Liver (tissue), 9 donors: ENCODE results near the gene TRIM25. TPM values are rescaled to one million over a fixed set of nuclear protein-coding genes. Genes with fewer than 3 reads are reported as not detected.

Experiments used
- DNase-seq: peaks from one replicate; pipeline ENCODE4 v3.0.0-alpha.2; 2017; ENCODE audit warnings: low spot score
- H3K27ac ChIP-seq, 2 donors: one replicate each; pipeline ENCODE4 v1.7.0; 2013; ENCODE audit warnings: inconsistent platforms in 2 of 2, low read length in 2 of 2, control low read depth in 1 of 2, low read depth in 1 of 2, mild to moderate bottlenecking in 1 of 2
- H3K27me3 ChIP-seq, 4 donors: one replicate each; pipeline versions ENCODE4 v1.6.1 to v1.7.0; 2013; ENCODE audit warnings: low read length in 3 of 4, inconsistent platforms in 1 of 4, mild to moderate bottlenecking in 1 of 4, moderate library complexity in 1 of 4; ENCODE audit not compliant: control insufficient read depth in 4 of 4, insufficient read depth in 4 of 4
- H3K36me3 ChIP-seq, 4 donors: one replicate each; pipeline versions ENCODE4 v1.6.1 to v1.7.0; 2013; ENCODE audit warnings: low read length in 3 of 4, mild to moderate bottlenecking in 3 of 4, low read depth in 1 of 4, moderate library complexity in 1 of 4; ENCODE audit not compliant: control insufficient read depth in 4 of 4, insufficient read depth in 3 of 4
- H3K4me1 ChIP-seq, 4 donors: one replicate each; pipeline versions ENCODE4 v1.6.1 to v1.7.0; 2013; ENCODE audit warnings: low read length in 3 of 4, mild to moderate bottlenecking in 3 of 4, moderate library complexity in 1 of 4; ENCODE audit not compliant: control insufficient read depth in 4 of 4, insufficient read depth in 4 of 4
- H3K4me3 ChIP-seq, 3 donors: one replicate each; pipeline versions ENCODE4 v1.6.1 to v1.7.0; 2013; ENCODE audit warnings: low read length in 3 of 3, control low read depth in 1 of 3, low read depth in 1 of 3, mild to moderate bottlenecking in 1 of 3
- H3K9ac ChIP-seq, 2 donors: one replicate each; pipeline ENCODE4 v1.7.0; 2013; ENCODE audit warnings: low read length in 2 of 2, mild to moderate bottlenecking in 2 of 2, moderate library complexity in 2 of 2, control low read depth in 1 of 2, low read depth in 1 of 2
- H3K9me3 ChIP-seq, 4 donors: one replicate each; pipeline versions ENCODE4 v1.6.1 to v1.7.0; 2013; ENCODE audit warnings: low read length in 3 of 4; ENCODE audit not compliant: control insufficient read depth in 4 of 4
- ATF3 ChIP-seq: IDR thresholded peaks from 2 replicates; pipeline ENCODE4 v1.6.1; 2016; ENCODE audit warnings: antibody characterized with exemption
- CTCF ChIP-seq: fragments of 150-350 bp; IDR thresholded peaks from 2 replicates; pipeline ENCODE4 v1.5.1; 2017; ENCODE audit warnings: improper control_type of control experiment, low read depth, low read length; ENCODE audit not compliant: missing input control
- EGR1 ChIP-seq, 2 donors: IDR thresholded peaks; 2 replicates each; pipeline ENCODE4 v1.6.1; 2016 to 2018; ENCODE audit warnings: antibody characterized with exemption in 2 of 2, low read depth in 2 of 2
- FOXA1 ChIP-seq: IDR thresholded peaks from 2 replicates; pipeline ENCODE4 v1.6.1; 2016; ENCODE audit warnings: antibody characterized with exemption
- FOXA2 ChIP-seq: IDR thresholded peaks from 2 replicates; pipeline ENCODE4 v1.6.1; 2016; ENCODE audit warnings: antibody characterized with exemption
- GABPA ChIP-seq, 2 donors: IDR thresholded peaks in 1 of 2; conservative IDR thresholded peaks in 1 of 2; 2 replicates each; pipeline ENCODE4 v1.6.1; 2016; ENCODE audit warnings: antibody characterized with exemption in 2 of 2, mild to moderate bottlenecking in 1 of 2, moderate library complexity in 1 of 2
- HNF4A ChIP-seq, 2 donors: conservative IDR thresholded peaks; 2 replicates each; pipeline ENCODE4 v1.6.1; 2016; ENCODE audit warnings: antibody characterized with exemption in 2 of 2, mild to moderate bottlenecking in 2 of 2
- HNF4G ChIP-seq: IDR thresholded peaks from 2 replicates; pipeline ENCODE4 v1.6.1; 2016; ENCODE audit warnings: antibody characterized with exemption
- JUND ChIP-seq, 2 donors: IDR thresholded peaks; 2 replicates each; pipeline ENCODE4 v1.6.1; 2016; ENCODE audit warnings: antibody characterized with exemption in 2 of 2
- NR2F2 ChIP-seq: IDR thresholded peaks from 2 replicates; pipeline ENCODE4 v1.6.1; 2016; ENCODE audit warnings: antibody characterized with exemption
- RAD21 ChIP-seq, 2 donors: IDR thresholded peaks; 2 replicates each; pipeline ENCODE4 v1.6.1; 2016; ENCODE audit warnings: antibody characterized with exemption in 2 of 2, mild to moderate bottlenecking in 2 of 2
- RXRA ChIP-seq, 2 donors: IDR thresholded peaks; 2 replicates each; pipeline ENCODE4 v1.6.1; 2017 to 2018; ENCODE audit warnings: antibody characterized with exemption in 2 of 2, mild to moderate bottlenecking in 1 of 2
- SP1 ChIP-seq: IDR thresholded peaks from 2 replicates; pipeline ENCODE4 v1.6.1; 2018; ENCODE audit warnings: antibody characterized with exemption, mild to moderate bottlenecking
- TAF1 ChIP-seq: conservative IDR thresholded peaks from 2 replicates; pipeline ENCODE4 v1.6.1; 2016; ENCODE audit warnings: antibody characterized with exemption, mild to moderate bottlenecking
- YY1 ChIP-seq: IDR thresholded peaks from 2 replicates; pipeline ENCODE4 v1.6.1; 2016; ENCODE audit warnings: antibody characterized with exemption, mild to moderate bottlenecking
- ZBTB33 ChIP-seq: IDR thresholded peaks from 2 replicates; pipeline ENCODE4 v1.6.1; 2016; ENCODE audit warnings: antibody characterized with exemption
- WGBS: extraction: QIAGEN DNeasy Blood & Tissue Kit; methylation state at CpG from one replicate; pipeline ENCODE4 v1.1.7; 2013; 5-methylcytosine and 5-hydroxymethylcytosine counted together
- polyA plus RNA-seq, 2 donors: library from polyadenylated mRNA; stranded (reverse) in 1 of 2; unstranded in 1 of 2; fragments of 200-250 nt in 1 of 2; fragments of >200 nt in 1 of 2; fragmentation: Nextera tagmentation in 1 of 2; extraction: Ambion mirVana in 1 of 2; gene quantifications; one replicate each; pipeline versions ENCODE4 v1.2.1 to v1.2.3, GENCODE V29; 2013 to 2015
- total RNA-seq, 2 donors: library from RNA; depleted of rRNA; stranded (reverse); fragments of >200 nt; gene quantifications; one replicate each; pipeline ENCODE4 v1.2.3, GENCODE V29; 2014
- TF ChIP-seq, protein P1 (sequence below): IDR thresholded peaks from 2 replicates; pipeline ENCODE4 v1.6.1; 2016; ENCODE audit warnings: antibody characterized with exemption, mild to moderate bottlenecking
- TF ChIP-seq, protein P2 (sequence below): IDR thresholded peaks from 2 replicates; pipeline ENCODE4 v1.6.1; 2016; ENCODE audit warnings: antibody characterized with exemption
- donor health status: healthy.
- donor health status: healthy.
- donor health status: healthy.
- donor health status: healthy.
- donor health status: healthy.

Gene TRIM25
- total and polyA plus RNA-seq, 4 donors, result 10.8 to 64.5 (median 15.6) TPM

DNA sequence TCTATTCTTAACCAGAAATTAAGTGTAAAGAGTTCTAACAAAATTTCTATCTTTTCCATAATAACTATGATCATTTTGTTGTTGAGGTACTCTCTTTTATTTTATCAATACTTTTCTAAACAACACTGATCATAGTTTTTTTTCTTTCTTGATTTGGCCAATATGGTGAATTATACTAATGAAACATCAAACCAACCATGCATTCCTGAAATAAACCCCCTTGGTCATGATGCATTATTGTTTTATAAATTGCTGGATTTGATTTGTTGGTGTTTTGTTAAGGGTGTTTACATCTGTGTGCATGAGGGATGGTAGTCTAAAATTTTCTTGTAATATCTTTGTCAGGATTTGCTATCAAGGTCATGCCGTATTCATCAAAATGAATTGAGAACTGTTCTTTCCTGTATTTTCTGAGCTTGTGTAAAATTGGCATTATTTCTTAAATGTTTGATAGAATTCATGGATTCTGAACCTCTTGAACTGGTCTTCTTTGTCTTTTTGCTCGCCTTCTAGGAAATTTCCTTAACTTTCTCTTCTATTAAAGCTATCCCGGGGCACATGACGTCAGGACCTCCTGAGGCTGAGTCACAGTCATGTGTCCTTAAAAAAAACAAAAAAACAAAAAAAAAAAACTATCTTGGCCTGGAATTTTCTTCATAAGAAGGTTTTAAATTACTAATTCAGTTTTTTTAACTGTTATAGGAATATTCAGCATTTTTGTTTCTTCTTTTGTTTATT lies 3.9 kb upstream of the TRIM25 start (continued):
- TF ChIP-seq ZBTB33 (no peak), FOXA1 (no peak), RXRA (IDR thresholded peaks at IDR 0.05) (no peak)
- TF ChIP-seq, protein P1, sequence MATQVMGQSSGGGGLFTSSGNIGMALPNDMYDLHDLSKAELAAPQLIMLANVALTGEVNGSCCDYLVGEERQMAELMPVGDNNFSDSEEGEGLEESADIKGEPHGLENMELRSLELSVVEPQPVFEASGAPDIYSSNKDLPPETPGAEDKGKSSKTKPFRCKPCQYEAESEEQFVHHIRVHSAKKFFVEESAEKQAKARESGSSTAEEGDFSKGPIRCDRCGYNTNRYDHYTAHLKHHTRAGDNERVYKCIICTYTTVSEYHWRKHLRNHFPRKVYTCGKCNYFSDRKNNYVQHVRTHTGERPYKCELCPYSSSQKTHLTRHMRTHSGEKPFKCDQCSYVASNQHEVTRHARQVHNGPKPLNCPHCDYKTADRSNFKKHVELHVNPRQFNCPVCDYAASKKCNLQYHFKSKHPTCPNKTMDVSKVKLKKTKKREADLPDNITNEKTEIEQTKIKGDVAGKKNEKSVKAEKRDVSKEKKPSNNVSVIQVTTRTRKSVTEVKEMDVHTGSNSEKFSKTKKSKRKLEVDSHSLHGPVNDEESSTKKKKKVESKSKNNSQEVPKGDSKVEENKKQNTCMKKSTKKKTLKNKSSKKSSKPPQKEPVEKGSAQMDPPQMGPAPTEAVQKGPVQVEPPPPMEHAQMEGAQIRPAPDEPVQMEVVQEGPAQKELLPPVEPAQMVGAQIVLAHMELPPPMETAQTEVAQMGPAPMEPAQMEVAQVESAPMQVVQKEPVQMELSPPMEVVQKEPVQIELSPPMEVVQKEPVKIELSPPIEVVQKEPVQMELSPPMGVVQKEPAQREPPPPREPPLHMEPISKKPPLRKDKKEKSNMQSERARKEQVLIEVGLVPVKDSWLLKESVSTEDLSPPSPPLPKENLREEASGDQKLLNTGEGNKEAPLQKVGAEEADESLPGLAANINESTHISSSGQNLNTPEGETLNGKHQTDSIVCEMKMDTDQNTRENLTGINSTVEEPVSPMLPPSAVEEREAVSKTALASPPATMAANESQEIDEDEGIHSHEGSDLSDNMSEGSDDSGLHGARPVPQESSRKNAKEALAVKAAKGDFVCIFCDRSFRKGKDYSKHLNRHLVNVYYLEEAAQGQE, result no peak

DNA sequence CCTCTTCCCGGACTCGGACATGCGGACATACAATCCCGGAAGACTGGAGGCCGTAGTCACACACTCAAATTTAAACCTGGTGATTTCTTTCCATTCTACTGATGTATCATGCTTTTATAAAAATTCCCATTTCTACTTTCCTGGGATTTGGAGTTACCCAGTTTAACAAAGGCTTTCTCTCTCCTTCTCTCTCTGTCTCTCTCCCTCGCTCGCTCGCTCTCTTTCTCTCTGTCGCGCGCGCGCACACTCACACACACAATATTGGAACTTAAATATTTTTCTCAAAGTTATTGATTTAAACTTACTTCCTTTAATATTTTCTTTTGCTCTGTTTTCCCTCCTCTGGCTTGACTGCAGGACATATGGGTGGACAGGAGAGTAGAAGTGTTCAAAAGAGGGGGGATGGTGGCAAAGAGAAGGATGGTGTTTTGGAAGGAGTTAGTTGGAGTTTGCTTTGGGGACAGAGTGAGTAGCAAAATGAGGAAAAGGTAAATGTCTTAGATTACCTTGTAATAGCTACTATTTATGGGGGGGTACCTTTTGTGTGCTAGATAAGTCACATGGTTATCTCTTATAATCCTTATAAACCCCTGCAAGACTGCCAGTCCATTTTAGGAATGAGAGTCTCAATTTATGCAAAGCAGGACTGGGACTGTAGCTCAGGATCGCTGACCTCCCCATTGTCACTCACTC lies 878 bp upstream of the TRIM25 start:
- WGBS, result 21% methylated on average over 14 of the region's 14 CpGs
- peaks cover 3 to 35% (median 29%) of the 10 kb centered on the region in 4 donors for H3K4me1 ChIP-seq
- no peak for DNase-seq

More for the DNA sequence above, 878 bp upstream of the TRIM25 start:
- Histone ChIP-seq H3K9ac (peak overlapping the region; percentile 90 to 93), H3K4me3 (peak overlapping the region; percentile 74 to 98 (median 94)), H3K27me3 (no peaks in the 10 kb centered on the region), H3K9me3 (no peaks in the 10 kb centered on the region), H3K36me3 (no peaks in the 10 kb centered on the region), H3K27ac (peak overlapping the region; percentile 98 to 100)
- TF ChIP-seq JUND (IDR thresholded peaks at IDR 0.05) (no peak), GABPA (IDR thresholded peaks at IDR 0.05 in 1 of 2, conservative IDR thresholded peaks at IDR 0.05 in 1 of 2) (no peak), FOXA2 (no peak), HNF4A (conservative IDR thresholded peaks at IDR 0.05) (no peak), RAD21 (IDR thresholded peaks at IDR 0.05) (no peak), RXRA (IDR thresholded peaks at IDR 0.05) (no peak), ZBTB33 (no peak), EGR1 (IDR thresholded peaks at IDR 0.05; ENCODE audit: low read depth in 2 of 2) (no peak), FOXA1 (no peak), HNF4G (no peak), ATF3 (no peak), YY1 (no peak), TAF1 (no peak), NR2F2 (no peak), SP1 (no peak), CTCF (no peak)
- TF ChIP-seq, protein P1, result no peak
- TF ChIP-seq, protein P2, sequence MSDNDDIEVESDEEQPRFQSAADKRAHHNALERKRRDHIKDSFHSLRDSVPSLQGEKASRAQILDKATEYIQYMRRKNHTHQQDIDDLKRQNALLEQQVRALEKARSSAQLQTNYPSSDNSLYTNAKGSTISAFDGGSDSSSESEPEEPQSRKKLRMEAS, result no peak
